HL-60/S4 (cell line): ENCODE measurements around the gene LCTL.

Experiments used
- in situ Hi-C: fragments of 300-500 bp; cut with MboI; formaldehyde crosslinking; loops from 2 replicates; pipeline ENCODE4 v1.14.3; 2022; ENCODE audit warnings: low sequenced_read_pairs

LCTL gene, protein sequence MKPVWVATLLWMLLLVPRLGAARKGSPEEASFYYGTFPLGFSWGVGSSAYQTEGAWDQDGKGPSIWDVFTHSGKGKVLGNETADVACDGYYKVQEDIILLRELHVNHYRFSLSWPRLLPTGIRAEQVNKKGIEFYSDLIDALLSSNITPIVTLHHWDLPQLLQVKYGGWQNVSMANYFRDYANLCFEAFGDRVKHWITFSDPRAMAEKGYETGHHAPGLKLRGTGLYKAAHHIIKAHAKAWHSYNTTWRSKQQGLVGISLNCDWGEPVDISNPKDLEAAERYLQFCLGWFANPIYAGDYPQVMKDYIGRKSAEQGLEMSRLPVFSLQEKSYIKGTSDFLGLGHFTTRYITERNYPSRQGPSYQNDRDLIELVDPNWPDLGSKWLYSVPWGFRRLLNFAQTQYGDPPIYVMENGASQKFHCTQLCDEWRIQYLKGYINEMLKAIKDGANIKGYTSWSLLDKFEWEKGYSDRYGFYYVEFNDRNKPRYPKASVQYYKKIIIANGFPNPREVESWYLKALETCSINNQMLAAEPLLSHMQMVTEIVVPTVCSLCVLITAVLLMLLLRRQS

DNA sequence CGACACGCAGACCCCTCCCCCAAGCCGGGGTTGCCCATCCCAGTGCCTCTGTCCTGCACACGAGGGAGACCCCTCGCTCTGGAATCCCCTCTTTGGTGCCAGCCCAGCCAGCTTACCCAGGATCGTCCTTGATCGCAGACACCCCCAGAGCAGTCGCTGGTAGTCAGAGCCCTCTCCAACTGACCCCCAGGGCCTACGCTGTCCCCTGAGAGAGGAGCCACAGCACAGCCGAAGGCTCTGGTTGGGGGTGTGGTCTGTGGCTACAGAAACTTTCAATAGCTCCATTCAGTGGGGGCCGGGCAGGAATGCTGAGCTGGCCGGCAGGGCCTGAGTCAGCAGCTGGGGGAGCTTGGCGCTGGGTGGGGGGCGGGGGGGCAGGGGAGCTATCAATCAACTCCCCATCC, at the start of gene LCTL:
Gene LCTL, minus strand, starts transcription at position 258 of the 404 bp plus-strand sequence. CDS start 633 bp downstream, outside the sequence.
- in situ Hi-C loops, result no loop called here

DNA sequence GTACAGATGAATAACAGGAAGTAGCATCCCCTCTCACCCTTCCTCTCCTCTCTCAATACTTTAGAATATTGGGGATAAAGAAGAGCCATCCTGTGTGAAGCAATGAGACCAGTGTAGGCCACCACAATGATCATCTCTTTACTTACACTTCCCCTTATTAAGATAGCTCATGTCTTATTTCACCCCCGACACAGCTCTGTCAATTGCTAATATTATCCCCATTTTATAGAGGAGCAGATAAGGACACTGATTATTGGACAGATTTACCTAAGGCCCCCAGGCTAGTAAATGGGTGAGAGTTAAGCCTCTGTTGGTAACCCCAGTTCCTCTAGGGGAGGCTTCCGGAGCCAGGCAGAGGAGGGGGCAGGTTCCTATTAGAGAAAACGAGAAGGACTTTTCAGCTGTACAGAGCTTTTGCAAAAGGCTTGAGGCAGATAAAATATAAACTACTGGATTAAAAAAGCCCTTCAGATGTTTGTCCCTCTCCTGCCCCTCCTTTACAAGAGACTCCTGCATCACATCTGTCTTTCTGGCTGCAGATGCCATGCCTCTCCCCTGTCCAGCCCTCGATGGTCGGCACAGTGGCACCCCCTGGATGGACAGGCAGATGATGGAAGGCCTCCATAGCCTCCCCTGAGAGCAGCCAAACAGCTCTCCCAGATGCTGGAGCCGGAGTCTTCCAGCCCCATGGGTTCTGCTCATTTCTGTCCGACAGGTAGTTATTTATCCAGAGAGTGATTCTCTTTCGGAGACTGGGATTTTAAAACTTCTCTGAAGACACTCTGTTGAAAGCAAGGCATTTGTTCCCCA, 49.4 kb upstream of the LCTL start:
- in situ Hi-C loops, result no loop called here

DNA sequence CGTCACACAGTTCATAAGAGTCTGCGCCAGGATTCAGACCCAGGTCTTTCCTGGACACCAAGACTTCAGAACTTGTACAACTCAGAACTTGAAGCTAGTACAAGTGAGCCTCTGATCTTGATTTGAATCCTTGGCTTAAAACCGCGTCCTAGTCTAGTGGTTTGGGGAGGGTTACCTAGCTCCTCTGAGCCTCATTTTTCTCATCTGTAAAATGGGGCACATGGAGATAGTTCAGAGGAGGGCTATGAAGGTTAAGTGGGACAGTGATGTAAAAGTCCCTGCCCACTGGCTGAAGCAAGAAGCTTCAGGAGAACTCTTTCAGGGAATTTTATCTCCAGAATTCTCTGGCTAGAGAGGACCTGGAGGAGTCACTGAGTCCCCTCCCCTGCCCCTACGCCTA, 48.7 kb upstream of the LCTL start:
- in situ Hi-C loops, result no loop called here

DNA sequence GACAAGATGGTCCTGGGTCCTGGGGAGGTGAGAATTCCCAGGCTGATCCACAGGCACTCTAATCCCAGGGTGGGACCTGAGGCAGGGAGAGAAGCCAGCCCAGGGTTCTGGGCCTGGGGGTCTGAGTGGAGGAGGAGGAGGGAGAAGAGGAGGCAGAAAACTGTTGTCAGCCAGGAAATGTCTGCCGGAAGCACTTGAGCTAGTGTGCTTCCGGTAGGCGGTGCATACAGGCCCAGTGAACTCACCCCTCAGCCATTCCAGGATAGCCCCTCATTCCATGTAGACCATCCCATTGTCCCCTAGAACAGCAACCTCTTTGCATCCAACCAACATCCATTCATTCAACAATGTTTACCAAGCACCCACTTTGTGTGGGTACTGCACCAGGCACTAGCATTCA, 47.9 kb upstream of the LCTL start:
- in situ Hi-C loops, result no loop called here

DNA sequence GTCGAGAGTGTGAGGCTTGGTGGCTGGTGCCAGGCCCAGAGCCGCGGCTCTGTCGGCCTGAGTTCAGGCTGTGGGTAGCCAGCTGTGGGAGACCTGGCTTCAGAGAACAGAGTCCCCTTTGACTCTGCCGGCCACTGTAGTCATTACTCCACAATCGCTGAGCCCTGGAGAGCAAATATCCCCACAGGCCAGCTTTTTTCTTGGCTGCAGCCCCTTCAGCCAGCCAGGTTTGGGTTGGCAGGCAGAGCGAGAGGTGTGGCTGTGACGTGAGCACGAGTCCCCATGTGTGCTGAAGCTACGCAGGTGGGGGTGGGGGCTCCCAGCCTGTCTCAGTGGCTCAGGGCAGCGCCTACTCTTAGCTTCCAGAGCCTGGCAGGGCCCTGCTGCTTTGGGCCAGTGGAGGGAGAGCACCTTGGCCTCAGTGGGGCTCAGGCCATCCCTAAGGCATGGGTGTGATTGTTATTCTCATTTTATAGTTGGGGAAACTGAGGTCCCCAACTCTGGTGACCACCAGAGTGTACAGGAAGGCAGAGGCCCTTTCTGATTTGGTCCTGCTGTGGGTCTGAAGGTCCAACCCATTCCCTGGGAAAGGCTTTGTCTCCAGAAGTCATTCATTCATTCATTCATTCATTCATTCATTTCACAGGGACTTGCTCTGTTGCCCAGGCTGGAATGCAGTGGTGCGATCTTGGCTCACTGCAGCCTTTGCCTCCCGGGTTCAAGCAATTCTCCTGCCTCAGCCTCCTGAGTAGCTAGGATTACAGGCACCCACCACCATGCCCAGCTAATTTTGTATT, 45.7 kb upstream of the LCTL start:
- in situ Hi-C loops, result no loop called here

DNA sequence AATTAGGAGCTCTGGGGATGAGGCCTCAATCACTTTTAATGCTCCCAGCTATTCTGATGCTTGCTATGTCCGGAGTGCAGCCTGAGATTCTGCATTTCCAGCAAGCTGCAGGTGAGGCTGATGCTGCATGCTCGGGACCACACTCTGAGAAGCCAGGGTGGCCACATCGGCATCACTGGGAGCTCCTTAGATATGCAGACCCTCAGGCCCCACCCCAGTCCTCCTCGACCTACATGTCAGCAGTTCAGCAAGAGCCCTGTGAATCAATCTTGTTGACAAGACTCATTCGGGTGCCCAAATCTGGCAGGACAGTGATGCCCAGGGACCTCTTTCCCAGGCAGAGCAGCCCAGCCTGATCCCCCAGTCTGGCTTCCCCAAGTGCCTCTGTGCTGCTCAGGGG, 44.1 kb upstream of the LCTL start:
- in situ Hi-C loops, result loop anchor here (10.0 kb wide), 1 partner anchor 175 kb away; no protein-coding TSS in a partner anchor

DNA sequence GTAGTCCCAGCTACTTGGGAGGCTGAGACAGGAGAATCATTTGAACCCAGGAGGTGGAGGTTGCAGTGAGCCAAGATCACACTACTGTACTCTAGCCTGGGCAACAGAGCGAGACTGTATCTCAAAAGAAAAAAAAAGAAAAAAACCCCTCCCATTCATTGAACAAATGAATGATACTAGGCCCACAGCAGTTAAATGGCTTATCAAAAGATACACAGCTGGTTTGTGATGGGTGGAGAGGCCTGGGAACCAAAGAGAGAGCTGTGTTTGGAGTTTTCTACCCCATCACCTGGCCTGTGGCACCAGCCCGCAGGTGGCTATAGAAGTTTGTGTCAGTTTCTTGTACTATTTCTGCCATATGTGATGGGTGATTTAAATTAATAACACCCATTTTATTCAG, 43.1 kb upstream of the LCTL start:
- in situ Hi-C loops, result loop anchor here (10.0 kb wide), 1 partner anchor 176 kb away; no protein-coding TSS in a partner anchor

DNA sequence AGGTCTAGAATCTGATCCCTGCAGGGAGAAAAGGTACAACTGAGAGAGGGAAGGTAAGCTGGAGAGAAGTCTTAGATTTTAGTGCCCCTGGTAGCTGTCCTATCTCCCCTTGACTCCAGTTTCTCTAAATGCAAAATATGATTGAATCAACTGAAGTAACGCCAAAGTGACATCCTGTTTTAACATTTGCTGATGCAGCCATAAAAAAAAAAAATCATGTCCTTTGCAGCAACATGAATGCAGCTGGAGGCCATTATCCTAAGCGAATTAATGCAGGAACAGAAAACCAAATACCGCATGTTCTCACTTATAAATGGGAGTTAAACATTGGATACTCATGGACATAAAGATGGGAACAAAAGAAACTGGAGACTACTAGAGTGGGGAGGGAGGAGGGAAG, 42.4 kb upstream of the LCTL start:
- in situ Hi-C loops, result loop anchor here (10.0 kb wide), 1 partner anchor 177 kb away; no protein-coding TSS in a partner anchor

DNA sequence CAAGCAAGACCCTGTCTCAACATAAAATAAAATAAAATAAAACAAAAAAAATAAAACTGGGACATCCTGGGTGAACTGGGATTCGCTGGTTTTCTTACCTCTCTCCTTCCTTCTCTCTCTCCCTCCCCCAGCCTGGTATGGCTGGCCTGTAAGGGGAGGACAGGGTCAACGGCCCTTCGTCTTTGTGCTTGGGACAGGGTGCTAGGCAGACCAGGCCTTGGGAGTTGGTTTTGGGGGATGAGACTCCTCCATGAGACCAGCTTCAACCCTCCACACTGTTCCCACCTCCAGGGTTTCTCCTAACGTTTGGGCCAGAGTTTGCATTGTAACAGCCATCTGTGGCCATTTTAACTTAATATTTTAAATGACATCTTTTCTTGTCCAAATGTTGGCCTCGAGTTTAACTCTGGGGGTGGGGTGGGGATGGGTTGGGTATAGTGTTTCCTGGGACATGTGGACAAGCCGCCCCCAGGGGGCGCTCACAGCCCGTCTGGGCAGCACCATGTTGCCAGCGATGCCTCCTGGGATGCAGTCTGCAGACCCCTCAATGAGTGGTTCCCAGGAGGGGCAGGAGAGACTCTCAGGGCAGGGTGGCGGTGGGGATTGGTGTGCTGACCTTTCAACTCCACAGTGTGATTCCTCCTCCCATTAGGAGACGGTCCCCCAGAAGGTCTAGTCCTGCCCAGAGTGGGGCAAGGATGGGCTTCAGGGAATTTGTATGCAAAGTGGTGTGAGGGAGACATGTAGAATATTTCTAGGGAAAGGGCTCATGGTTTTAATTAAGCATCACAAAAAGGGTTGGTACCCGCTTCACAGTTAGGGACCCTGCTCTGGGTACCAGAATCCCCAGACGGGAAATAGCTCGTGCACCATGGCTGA, 37.7 kb upstream of the LCTL start:
- in situ Hi-C loops, result loop anchor here (5.0 to 10.0 kb wide), 2 partner anchors 181 to 254 kb away; no protein-coding TSS in a partner anchor

DNA sequence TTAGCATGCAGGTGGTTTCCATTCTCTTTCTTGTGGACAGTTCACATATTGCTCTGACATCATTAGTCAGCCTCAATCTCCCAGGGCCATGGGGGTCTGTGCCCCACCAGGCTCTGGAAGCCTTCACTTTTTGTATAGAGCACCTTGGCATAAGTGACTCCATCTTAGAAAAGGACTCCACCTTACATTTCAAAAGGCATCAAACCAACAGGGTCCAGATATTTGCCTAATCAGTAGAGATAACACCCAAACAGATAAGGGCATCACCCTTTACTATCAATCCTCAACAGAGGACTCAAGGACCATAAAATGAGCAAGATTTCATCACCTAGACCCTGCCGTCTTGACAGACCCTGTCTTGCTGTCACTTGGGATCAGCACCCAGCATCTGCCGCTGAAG, 35.7 kb upstream of the LCTL start:
- in situ Hi-C loops, result loop anchor here (5.0 to 10.0 kb wide), 2 partner anchors 183 to 256 kb away; no protein-coding TSS in a partner anchor

DNA sequence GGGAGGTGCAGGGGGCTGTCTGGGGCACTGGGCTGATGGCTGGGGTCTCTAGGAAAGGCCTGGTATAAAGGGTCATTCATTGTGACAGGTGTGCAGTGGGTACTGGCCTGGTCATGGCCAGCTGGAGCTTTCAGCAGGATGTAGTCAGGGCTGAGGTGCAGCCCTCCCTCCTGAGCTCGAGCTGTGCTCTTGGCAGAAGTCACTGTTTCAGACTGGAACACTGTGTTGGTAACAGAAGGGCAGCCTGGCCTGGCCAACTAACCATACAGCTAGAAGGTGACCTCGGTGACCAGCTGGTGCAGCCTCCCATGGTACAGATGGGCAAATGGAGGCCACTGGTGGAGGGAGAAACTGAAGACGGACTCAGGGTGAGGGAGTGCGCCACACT, 34.4 kb upstream of the LCTL start:
- in situ Hi-C loops, result loop anchor here (5.0 to 10.0 kb wide), 2 partner anchors 185 to 257 kb away; no protein-coding TSS in a partner anchor

DNA sequence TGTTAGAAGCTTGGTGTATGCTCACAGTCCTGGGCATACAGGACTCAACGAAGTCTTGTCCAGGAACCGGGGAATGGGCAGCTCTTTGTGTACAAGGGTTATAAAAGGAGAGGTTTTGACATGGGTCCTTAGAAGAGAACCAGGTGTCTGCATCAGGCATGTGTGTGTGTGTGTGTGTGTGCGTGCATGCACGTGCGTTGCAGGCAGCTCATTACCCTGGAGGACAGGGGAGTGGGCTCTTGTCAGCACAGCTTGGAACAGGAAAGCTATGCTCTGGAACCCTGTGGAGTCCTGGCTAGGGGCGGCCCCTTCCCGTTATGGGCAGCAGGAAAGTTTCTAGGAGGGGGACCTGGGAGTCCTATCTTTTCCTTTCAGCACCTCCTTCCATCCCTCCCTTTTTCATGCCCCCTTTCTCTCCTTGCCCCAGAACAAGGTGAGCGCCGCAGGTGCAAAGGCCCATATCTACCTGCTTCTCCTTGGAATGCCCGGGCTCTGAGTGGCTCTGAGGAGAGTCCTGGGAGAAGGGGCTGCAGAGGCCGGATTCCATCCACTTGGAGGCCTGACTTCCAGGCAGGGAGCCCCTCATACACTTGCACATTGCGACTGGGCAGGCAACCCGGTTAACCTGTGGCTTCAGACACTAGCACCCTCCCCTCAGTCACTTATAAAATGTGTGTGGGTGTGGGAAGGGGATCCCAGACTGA, 33.9 kb upstream of the LCTL start:
- in situ Hi-C loops, result loop anchor here (5.0 to 10.0 kb wide), 2 partner anchors 185 to 258 kb away; no protein-coding TSS in a partner anchor

DNA sequence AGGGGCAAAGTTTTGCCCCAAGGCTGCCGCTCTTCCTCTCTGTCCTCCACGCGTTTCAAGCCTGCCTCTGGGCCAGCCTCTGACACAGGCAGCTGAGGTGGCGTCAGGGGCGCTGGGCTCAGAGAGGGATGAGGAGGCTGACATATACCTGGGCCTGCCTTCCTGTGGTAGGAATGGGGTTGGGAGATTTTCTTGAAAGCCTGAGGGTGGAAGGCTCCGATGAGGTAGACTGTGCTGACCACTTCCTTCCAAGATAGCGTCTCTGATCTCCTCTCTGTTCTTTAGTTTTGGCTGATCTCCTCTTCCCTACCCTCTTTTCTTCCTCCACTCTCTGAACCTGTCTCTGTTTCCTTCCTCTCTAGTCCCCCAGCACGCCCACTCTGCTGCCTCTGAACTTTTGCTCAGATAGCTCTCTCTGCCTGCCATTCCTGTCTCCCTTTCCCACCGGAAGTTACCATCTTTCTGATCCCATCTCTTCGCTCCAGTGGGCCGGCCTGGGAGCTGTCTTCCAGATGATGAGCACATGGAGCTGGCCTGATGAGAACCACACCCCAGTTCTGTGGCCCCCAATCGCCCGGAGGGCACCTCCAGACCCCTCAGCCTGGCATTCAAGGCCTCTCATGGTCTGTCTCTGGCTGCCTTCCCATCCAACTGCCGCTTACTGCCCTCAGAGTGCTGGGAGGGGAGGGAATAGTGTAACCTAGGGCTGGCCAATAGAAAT, 32.5 kb upstream of the LCTL start:
- in situ Hi-C loops, result no loop called here

DNA sequence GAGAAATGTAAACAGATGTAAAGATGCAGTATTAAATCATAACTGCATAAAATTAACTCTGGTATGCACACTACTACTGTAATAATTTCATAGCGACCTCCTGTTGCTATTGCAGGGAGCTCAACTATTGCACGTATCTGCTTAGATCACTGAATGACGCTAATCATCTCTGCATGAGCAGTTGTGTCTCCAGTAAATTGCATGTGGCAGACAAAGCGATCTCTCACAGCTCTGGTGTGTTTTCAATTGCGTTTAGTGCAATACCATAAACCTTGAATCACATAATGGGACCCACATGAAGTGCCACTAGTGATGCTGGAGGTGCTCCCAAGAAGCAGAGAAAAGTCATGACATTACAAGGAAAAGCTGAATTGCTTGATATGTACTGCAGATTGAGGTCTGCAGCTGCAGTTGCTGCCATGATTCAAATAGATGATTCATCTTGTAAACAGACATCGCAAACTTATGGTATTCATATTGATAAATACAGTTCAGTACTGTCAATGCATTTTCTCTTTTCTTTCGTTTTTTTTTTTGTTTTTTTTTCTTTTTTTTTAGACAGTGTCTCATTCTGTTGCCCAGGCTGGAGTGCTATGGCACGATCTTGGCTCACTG, 30.2 kb upstream of the LCTL start:
- in situ Hi-C loops, result no loop called here

DNA sequence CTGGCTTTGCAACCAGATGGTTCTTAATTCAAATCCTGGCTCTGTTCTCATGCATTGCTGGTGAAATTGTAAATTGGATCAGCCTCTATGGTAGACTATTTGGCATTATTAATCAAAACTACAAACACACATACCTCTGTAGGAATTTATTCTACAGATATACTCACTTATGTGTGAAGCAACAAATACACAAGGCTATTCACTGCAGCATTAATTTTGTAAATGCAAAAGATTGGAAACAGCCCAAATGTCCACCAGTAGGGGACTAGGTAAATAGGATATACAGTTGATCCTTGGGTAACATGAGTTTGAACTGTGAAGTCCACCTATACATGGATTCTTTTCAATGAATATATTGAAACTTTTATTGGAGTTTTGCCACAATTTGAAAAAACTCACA, 29.5 kb upstream of the LCTL start:
- in situ Hi-C loops, result no loop called here

DNA sequence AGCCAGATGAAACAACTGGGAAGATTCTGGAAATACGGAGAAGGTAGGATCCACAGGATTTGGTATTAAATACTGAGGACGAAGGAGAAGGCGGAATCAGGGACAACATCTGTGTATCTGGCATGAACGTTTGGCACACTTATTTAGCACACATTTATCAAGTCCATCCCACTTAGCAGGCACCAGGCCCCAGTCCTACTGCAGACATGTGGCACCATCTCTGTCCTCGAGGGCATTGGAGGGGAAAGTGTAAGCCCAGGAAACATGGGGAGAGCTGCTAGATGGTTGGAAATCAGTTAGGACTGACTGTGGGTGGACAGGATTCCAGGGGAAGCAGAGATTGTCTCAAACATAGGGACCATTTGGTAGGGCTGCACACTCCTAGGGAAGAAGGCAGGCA, 29.0 kb upstream of the LCTL start:
- in situ Hi-C loops, result no loop called here

DNA sequence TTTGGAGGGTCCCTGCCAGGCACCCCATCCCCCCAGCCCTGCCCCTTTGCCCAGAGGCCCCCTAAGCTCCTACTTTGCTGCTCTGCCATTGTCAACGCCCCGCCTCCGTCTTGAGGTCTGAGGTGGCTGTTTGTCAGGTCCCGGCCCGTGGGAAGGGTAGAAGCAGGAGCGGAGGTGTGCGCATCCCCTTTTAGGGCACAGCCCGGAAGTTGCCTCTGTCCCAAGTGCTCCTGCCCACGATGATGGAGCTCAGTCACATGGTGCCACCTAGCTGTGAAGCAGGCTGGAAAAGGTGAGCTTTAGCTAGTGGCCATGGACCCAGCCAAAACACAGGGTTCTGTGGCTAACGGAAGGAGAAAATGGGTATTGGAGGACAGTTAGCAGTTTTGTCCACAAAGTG, 28.5 kb upstream of the LCTL start:
- in situ Hi-C loops, result no loop called here
